ENCODE data around the gene PHLPP1.

Gene PHLPP1

GRCh38 chr18:62811674-62812073 lies 96.3 kb downstream of the PHLPP1 start:
- DNase-seq (ENCODE audit: low spot score) = no peak

GRCh38 chr18:62812242-62812641 lies 96.9 kb downstream of the PHLPP1 start:
- no peak for DNase-seq (ENCODE audit: low spot score)

DNA sequence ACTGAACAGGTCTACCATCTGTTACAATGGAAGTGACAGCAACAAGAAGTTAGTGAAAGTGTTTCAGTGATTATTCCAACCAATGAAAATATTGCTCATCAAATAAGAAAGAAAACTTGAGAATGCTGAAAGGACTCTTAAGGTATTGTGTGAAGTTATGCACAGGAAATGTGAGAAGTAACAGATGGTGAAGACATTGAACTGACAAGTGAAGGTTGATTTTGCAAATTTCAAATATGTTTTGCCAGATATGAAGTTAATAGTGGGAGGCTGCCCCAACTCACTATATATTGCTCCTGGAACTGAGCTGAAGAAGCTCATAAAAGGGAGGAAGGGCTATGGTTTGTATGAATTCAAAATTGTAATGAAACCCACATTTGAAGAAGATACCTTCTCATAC lies 97.5 kb downstream of the PHLPP1 start:
- no peak for DNase-seq (ENCODE audit: low spot score)

GRCh38 chr18:62814132-62814759 lies 98.9 kb downstream of the PHLPP1 start:
- no peak for DNase-seq (ENCODE audit: low spot score)

- DNase-seq (ENCODE audit: low spot score) = no peak
These were observed 110.0 kb downstream of the PHLPP1 start for GRCh38 chr18:62825382-62825781.

GRCh38 chr18:62827397-62827796 lies 112.1 kb downstream of the PHLPP1 start:
- DNase-seq (ENCODE audit: low spot score) = no peak

DNA sequence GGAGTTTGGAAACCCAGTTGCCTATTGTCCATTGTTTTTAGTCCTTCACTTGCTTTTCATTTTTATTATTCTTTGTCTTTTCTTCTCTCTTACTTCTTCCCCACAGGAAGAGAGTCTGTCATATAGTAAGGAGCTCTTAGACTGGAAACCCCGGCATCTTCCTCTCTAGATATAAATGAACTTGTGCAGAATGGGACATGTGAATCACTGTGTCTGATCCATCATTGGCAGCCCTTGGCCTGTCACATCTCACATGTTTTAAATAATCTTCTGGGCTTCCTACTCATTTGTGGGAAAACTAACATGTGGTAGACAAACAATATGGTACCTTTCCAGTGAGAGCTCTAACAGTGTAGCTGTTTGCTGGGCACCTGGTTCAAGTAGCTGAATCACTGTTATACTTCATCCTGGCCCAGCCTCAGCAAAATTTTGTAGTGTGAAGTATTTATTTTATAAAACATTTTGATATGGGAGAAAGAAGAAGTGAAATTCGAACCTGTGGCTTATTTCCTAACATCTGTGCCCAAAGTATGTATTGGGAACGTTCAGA lies 112.8 kb downstream of the PHLPP1 start:
- DNase-seq (ENCODE audit: low spot score) = no peak

DNA sequence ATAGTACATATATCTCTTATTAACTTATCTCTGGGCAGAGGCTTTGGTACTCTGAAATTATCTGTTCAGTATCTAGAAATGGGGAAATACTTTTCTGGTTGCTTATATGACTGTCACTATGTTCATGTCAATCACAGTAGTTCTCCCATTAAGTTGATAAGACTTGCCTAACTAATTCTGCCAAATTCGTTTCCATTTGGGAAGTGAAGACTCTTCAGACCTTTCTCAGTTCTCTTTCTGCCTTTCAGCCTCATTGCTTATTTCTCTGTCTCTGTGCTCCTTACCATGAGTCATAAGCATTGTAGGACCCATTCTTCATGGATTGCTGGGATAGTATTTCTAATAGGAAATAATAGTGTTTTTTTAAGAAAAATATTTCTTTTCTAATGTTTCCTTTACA lies 113.5 kb downstream of the PHLPP1 start:
- no peak for DNase-seq (ENCODE audit: low spot score)

DNA sequence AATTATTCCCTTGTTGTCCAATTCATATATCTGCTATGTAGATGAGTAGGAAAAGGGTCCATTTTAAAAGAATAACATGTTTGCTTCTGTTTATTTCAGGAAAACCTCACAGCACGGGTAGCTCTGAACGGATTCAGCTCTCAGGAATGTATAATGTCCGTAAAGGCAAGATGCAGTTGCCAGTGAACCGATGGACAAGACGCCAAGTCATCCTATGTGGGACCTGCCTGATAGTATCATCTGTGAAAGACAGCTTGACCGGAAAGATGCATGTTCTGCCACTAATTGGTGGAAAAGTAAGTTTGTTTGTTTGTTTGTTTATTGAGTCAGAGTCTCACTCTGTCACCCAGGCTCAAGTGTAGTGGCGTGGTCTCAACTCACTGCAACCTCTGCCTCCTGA lies 114.6 kb downstream of the PHLPP1 start:
- no peak for DNase-seq (ENCODE audit: low spot score)

GRCh38 chr18:62832282-62832681 lies 116.9 kb downstream of the PHLPP1 start:
- DNase-seq (ENCODE audit: low spot score) = no peak

DNA sequence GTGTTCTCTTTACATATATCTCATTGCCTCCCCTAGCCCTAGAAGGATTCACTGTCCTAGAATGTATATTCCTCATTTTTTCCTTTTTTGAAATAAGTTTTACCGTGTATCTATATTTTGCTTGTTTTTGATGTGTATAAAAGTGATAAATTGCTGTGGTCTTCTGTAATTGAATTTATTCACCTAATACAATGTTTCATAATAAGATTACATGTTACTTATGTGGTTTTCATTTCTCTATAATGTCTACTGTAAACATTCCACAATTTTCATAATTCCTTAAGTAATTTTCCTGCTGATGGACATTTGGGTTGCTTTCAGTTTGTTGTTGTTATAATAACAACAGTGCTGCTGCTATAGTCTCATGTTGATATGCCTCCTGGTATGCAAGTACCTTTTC lies 118.2 kb downstream of the PHLPP1 start:
- no peak for DNase-seq (ENCODE audit: low spot score)

DNA sequence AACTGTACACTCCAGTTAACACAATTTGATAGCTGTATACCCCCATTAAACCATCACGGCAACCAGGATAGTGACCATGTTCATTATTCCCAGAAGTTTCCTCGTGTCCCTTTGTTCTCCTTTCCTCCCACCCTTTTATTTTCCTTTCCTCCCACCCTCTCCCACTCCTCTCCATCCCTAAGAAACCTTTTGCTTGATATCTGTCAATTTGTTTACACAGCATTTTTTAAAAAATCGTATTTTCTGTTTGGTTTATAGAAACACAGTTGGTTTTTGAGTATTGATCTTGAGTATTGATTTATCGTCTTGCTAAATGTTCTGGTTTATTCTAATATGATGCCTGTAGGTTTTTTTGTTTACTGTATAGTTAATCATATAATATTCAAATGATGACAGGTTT lies 119.4 kb downstream of the PHLPP1 start:
- DNase-seq (ENCODE audit: low spot score) = no peak

GRCh38 chr18:62837011-62837410 lies 121.7 kb downstream of the PHLPP1 start:
- DNase-seq (ENCODE audit: low spot score) = no peak

DNA sequence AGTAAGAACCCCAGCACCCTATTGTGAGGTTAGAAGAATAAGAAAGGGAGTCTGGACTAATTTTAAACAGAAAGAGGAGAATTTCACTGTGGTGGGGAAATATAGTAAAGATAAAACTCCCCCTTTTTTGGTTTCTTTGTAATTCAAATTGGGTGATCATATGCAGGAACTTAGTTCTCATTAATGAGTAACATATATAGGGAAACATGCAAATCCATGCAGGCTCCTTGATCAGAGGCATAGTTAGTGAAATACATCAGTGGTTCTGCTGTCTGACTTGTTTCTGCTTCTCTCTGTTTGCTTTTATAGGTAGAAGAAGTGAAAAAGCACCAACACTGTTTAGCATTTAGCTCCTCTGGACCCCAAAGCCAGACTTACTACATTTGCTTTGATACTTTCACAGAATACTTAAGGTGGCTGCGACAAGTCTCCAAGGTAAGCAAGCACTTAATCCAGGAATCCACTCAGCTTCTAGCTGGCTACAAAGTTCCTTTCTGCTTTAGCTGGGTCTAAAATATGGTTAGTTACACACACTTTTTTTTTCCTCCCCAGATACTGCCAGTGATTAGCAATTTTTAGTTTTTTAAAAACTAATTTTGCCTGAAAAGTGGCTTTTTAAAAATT lies 123.2 kb downstream of the PHLPP1 start:
- DNase-seq (ENCODE audit: low spot score) = no peak

DNA sequence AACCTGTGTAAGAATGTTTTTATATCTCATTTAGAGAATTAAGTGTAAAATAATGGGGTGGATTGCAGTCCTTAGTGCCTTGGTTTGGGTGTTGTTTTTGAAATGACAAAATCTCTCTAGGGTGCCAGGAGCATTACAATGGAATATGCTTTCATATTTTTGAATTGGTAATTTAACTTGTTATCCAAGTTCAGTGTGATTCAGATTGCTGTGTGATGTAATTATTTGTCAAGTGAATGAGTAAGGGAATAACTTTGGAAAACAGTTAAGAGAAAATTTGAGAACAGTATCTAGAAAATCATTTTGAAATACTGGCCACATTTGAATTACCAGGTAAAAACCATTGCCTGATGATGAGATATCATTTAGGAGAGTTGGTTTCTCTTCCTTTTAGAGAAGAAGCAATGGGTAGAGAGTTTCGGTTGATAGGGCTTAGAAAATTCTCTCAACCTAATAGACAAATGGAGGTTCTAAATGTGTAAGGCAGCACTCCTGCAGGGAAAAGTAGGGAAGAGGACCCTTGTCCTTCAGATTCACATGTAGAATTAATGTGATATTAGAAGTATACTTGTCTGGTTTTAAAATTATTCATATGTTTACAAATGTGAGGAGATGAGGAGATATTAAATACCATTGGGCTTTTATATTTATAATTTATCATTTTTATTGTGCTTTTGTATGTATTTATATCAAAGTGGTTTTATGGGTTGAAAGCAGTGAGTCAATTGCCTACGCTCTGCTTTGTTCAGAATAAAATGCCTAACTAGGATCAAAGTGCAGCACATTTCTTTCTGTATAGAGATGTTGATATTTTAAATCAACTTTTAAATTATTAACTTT lies 124.8 kb downstream of the PHLPP1 start:
- DNase-seq (ENCODE audit: low spot score) = no peak

DNA sequence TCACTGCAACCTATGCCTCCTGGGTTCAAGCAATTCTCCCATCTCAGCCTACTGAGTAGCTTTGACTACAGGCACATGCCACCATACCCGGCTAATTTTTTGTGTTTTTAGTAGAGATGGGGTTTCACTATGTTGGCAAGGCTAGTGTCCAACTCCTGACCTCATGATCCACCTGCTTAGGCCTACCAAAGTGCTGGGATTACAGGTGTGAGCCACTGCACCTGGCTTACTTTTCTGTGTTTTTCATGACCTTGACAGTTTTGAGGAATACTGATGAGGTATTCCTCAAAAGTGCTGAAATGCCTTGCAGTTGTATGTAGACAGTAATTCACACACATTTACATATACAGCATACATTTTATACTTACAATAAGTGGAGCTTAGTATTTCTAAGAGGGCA lies 126.1 kb downstream of the PHLPP1 start:
- DNase-seq (ENCODE audit: low spot score) = no peak

DNA sequence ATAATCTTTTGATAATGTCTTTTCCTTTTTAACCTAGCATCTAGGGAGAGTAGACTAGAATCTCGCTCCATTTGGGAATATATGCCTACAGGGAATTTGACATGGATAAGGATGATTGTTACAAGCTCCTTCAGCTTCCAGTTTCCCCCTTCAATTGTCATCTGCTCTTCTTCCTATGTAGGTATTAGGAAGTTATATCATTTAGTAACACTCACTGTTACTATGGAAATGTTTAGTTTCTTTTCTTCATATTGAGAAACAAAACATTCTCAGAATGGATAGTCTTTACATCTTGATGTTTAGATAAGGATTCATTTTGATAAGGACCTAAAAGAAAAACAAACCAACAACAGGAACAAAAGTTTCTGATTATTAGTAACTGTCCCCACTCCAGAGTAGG lies 127.6 kb downstream of the PHLPP1 start:
- no peak for DNase-seq (ENCODE audit: low spot score)

- DNase-seq (ENCODE audit: low spot score) = no peak
These were observed 129.7 kb downstream of the PHLPP1 start for GRCh38 chr18:62844850-62845643.

GRCh38 chr18:62846313-62846712 lies 131.0 kb downstream of the PHLPP1 start:
- DNase-seq (ENCODE audit: low spot score) = no peak

- DNase-seq (ENCODE audit: low spot score) = no peak
These were observed 131.7 kb downstream of the PHLPP1 start for GRCh38 chr18:62847081-62847480.

GRCh38 chr18:62848946-62849345 lies 133.6 kb downstream of the PHLPP1 start:
- no peak for DNase-seq (ENCODE audit: low spot score)

DNA sequence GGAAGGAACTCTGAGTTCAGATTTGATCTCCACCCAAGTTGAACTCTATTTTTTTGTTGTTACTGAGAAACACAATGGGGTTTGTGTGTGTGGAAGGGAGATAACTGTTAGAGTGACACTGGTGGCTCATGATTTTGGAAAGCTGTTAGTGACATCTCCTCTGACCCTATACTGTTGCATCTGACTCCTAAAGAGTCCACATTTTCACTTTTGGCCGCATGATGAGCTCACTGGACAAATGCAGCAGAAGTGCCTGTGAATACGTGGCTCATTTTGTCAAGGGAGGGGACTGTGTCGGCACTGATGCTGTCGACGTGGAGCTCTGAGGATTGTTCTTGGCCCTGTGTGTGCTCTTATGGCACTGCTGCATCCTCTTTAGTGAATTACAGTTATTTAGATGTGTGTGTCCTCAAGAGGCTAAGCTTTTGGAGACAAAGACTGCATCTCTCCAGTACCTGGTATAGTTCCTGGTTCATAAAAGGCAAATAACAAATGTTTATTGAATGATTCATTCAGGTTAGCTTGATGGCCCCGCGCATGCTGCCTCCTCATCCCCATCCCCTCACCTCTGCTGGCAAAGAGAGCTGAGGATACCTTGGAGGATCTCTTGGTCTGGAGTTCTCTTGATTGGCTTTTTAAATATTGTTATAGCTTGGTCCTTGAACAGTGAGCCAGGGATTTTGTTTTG lies 135.4 kb downstream of the PHLPP1 start:
- no peak for DNase-seq (ENCODE audit: low spot score)

All from CD4-positive, alpha-beta T cell treated with Interleukin-15 for 4 hours (primary cell).